GM23338 (cell line): ENCODE results near the gene SASH3. TPM values are rescaled to one million over a fixed set of nuclear protein-coding genes. Genes with fewer than 3 reads are reported as not detected.

ENCODE experiments used
- ATAC-seq: fragments of 200-7000 bp; cut with Tn5 transposase; 3 replicates; pipeline ENCODE4 v1.9.1; 2020
- DNase-seq: peaks from one replicate; pipeline ENCODE4 v3.0.0-alpha.2; 2015; ENCODE audit warnings: low spot score
- H2AFZ ChIP-seq: fragments of 200-600 bp; sonication (generic); 2 replicates; pipeline ENCODE4 v1.8.0; 2016; ENCODE audit warnings: antibody characterized with exemption, mild to moderate bottlenecking, moderate library complexity
- H3F3A ChIP-seq: fragments of 200-600 bp; sonication (generic); replicated peaks from 2 replicates; pipeline ENCODE4 v1.8.0; 2017; ENCODE audit warnings: antibody characterized with exemption, mixed run types, low read depth
- H3K27ac ChIP-seq: fragments of 200-600 bp; sonication (generic); 2 replicates; pipeline ENCODE4 v1.6.1; 2016; ENCODE audit warnings: low read depth
- H3K27me3 ChIP-seq: fragments of 200-600 bp; sonication (generic); 2 replicates; pipeline ENCODE4 v1.8.0; 2016; ENCODE audit warnings: mild to moderate bottlenecking, mixed run types, moderate library complexity; ENCODE audit not compliant: insufficient read depth
- H3K36me3 ChIP-seq: fragments of 200-600 bp; sonication (generic); 2 replicates; pipeline ENCODE4 v1.8.0; 2016; ENCODE audit warnings: mild to moderate bottlenecking; ENCODE audit not compliant: insufficient read depth
- H3K4me1 ChIP-seq: fragments of 200-600 bp; sonication (generic); 2 replicates; pipeline ENCODE4 v1.8.0; 2016; ENCODE audit warnings: mild to moderate bottlenecking, moderate library complexity; ENCODE audit not compliant: insufficient read depth
- H3K4me2 ChIP-seq: fragments of 200-600 bp; sonication (generic); 2 replicates; pipeline ENCODE4 v1.7.1; 2017; ENCODE audit warnings: mixed run types
- H3K4me3 ChIP-seq: fragments of 200-600 bp; sonication (generic); 2 replicates; pipeline ENCODE4 v1.6.1; 2016; ENCODE audit warnings: mixed run types
- H3K79me2 ChIP-seq: fragments of 200-600 bp; sonication (generic); replicated peaks from 2 replicates; pipeline ENCODE4 v1.8.0; 2017; ENCODE audit warnings: mild to moderate bottlenecking; ENCODE audit not compliant: insufficient read depth
- H3K9me2 ChIP-seq: fragments of 200-600 bp; sonication (generic); 2 replicates; pipeline ENCODE4 v1.8.0; 2017; ENCODE audit not compliant: insufficient read depth
- H4K20me1 ChIP-seq: fragments of 200-600 bp; sonication (generic); replicated peaks from 2 replicates; pipeline ENCODE4 v1.8.0; 2017; ENCODE audit warnings: mild to moderate bottlenecking; ENCODE audit not compliant: insufficient read depth
- H3K27ac Mint-ChIP-seq: 2 replicates; pipeline ENCODE4 v1.8.0; 2020; ENCODE audit warnings: inconsistent platforms, mild to moderate bottlenecking, moderate library complexity, mixed read lengths
- H3K27me3 Mint-ChIP-seq: 3 replicates; pipeline ENCODE4 v1.8.0; 2022; ENCODE audit warnings: low read depth, mild to moderate bottlenecking, moderate library complexity, mixed read lengths, inconsistent platforms; ENCODE audit not compliant: insufficient read depth, poor library complexity
- H3K36me3 Mint-ChIP-seq: 3 replicates; pipeline ENCODE4 v1.8.0; 2021; ENCODE audit warnings: low read depth, mild to moderate bottlenecking, inconsistent platforms, moderate library complexity, mixed read lengths
- H3K4me1 Mint-ChIP-seq: 3 replicates; pipeline ENCODE4 v1.8.0; 2020; ENCODE audit warnings: mild to moderate bottlenecking, inconsistent platforms, mixed read lengths
- H3K4me3 Mint-ChIP-seq: 3 replicates; pipeline ENCODE4 v1.8.0; 2021; ENCODE audit warnings: moderate library complexity, mild to moderate bottlenecking, inconsistent platforms, mixed read lengths
- H3K9me3 Mint-ChIP-seq: 3 replicates; pipeline ENCODE4 v1.8.0; 2020; ENCODE audit warnings: moderate library complexity, mild to moderate bottlenecking, inconsistent platforms, mixed read lengths
- CREB1 ChIP-seq: fragments of 250-450 bp; sonication (Bioruptor Pico); IDR thresholded peaks from 2 replicates; pipeline ENCODE4 v1.5.0; 2020; ENCODE audit warnings: low read depth, mild to moderate bottlenecking, moderate library complexity
- EZH2 ChIP-seq: fragments of 200-600 bp; sonication (generic); IDR thresholded peaks from one replicate; pipeline ENCODE4 v1.8.0; 2017; ENCODE audit warnings: antibody characterized with exemption, mild to moderate bottlenecking, low read depth; ENCODE audit not compliant: unreplicated experiment
- EZH2phosphoT487 ChIP-seq: fragments of 200-600 bp; sonication (generic); IDR thresholded peaks from one replicate; pipeline ENCODE4 v1.8.1; 2018; ENCODE audit warnings: antibody characterized with exemption; ENCODE audit not compliant: unreplicated experiment
- NANOG ChIP-seq: IDR thresholded peaks from 2 replicates; pipeline ENCODE4 v1.6.1; 2016; ENCODE audit warnings: antibody characterized with exemption, borderline replicate concordance
- ZNF114 ChIP-seq: fragments of 250-450 bp; sonication (Bioruptor Pico); IDR thresholded peaks from 2 replicates; pipeline ENCODE4 v1.5.0; 2020; ENCODE audit warnings: mild to moderate bottlenecking, moderate library complexity
- polyA plus RNA-seq: library from polyadenylated mRNA; unstranded; fragments of >200 nt; fragmentation: Nextera tagmentation; extraction: Ambion mirVana; gene quantifications from 2 replicates; pipeline ENCODE4 v1.2.1, GENCODE V29; 2016
- total RNA-seq: library from RNA; depleted of rRNA; stranded (reverse); fragments of >200 nt; shearing (Covaris generic); gene quantifications from 2 replicates; pipeline ENCODE4 v1.2.3, GENCODE V29; 2014
- TF ChIP-seq, protein P1 (sequence below), 2 experiments: fragments of 200-600 bp in 1 of 2; sonication (generic) in 1 of 2; conservative IDR thresholded peaks; 2 replicates each; pipeline versions ENCODE4 v1.5.1 to v1.6.1; 2016 to 2017; ENCODE audit warnings: antibody characterized with exemption in 2 of 2, low read depth in 2 of 2, mild to moderate bottlenecking in 2 of 2, moderate library complexity in 1 of 2
- TF ChIP-seq, protein P2 (sequence below): fragments of 250-450 bp; sonication (Bioruptor Pico); IDR thresholded peaks from 2 replicates; pipeline ENCODE4 v1.5.0; 2020; ENCODE audit warnings: mild to moderate bottlenecking, moderate library complexity
- TF ChIP-seq, protein P3 (sequence below): IDR thresholded peaks from 2 replicates; pipeline ENCODE4 v1.6.1; 2016; ENCODE audit warnings: antibody characterized with exemption

SASH3 gene
- total and polyA plus RNA-seq, 2 experiments from 2014 or later: 0.18 TPM; not detected in 1

DNA sequence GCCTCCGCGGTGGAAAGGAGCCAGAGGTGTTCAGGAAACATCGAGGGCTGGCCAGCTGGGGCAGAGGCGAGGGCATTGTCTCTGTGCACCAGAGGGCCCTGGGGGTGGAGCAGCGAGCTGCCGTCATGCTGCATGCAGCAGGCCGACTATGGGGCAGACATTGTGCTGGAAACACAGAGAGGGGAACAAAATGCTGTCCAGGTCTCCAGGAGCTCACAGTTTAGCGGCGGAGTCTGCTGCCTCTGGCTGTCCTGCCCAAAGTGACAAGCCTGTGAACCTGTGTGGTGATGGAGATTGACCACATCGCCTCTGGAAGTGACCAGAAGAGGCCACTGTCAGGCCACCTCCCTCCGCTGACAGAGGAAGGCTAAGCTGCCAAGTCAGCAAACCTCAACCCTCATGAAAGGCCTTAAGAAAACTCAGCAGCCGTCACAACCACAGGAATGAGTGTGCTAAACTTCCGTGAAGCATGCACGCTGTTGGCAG, 20.1 kb upstream of the SASH3 start:
- Mint-ChIP-seq H3K4me1 (peaks cover 6% of the 10 kb centered on the region; the same call in 2 of the 3 replicates), H3K27me3 (peaks cover 8% of the 10 kb centered on the region), H3K27ac (no peak overlapping the region), H3K4me3 (no peak overlapping the region), H3K36me3 (no peaks in the 10 kb centered on the region), H3K9me3 (no peaks in the 10 kb centered on the region)
- no peaks in the 10 kb centered on the region for H3K79me2 ChIP-seq
- no peaks in the 10 kb centered on the region for H3K4me1 ChIP-seq
- H3K4me2 ChIP-seq: no peak overlapping the region
- H3K9me2 ChIP-seq: no peaks in the 10 kb centered on the region
- H3K36me3 ChIP-seq: no peaks in the 10 kb centered on the region
- ATAC-seq: peak; percentile 26
- no peak overlapping the region for H3K27ac ChIP-seq
- no peak overlapping the region for H2AFZ ChIP-seq
- no peaks in the 10 kb centered on the region for H3F3A ChIP-seq
- peak; percentile 2 for DNase-seq
- no peaks in the 10 kb centered on the region for H3K27me3 ChIP-seq
- H4K20me1 ChIP-seq: no peaks in the 10 kb centered on the region
- TF ChIP-seq, protein P1, sequence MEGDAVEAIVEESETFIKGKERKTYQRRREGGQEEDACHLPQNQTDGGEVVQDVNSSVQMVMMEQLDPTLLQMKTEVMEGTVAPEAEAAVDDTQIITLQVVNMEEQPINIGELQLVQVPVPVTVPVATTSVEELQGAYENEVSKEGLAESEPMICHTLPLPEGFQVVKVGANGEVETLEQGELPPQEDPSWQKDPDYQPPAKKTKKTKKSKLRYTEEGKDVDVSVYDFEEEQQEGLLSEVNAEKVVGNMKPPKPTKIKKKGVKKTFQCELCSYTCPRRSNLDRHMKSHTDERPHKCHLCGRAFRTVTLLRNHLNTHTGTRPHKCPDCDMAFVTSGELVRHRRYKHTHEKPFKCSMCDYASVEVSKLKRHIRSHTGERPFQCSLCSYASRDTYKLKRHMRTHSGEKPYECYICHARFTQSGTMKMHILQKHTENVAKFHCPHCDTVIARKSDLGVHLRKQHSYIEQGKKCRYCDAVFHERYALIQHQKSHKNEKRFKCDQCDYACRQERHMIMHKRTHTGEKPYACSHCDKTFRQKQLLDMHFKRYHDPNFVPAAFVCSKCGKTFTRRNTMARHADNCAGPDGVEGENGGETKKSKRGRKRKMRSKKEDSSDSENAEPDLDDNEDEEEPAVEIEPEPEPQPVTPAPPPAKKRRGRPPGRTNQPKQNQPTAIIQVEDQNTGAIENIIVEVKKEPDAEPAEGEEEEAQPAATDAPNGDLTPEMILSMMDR (conservative IDR thresholded peaks at IDR 0.05; ENCODE audit: low read depth in 2 of 2): no peak
- TF ChIP-seq, protein P2, sequence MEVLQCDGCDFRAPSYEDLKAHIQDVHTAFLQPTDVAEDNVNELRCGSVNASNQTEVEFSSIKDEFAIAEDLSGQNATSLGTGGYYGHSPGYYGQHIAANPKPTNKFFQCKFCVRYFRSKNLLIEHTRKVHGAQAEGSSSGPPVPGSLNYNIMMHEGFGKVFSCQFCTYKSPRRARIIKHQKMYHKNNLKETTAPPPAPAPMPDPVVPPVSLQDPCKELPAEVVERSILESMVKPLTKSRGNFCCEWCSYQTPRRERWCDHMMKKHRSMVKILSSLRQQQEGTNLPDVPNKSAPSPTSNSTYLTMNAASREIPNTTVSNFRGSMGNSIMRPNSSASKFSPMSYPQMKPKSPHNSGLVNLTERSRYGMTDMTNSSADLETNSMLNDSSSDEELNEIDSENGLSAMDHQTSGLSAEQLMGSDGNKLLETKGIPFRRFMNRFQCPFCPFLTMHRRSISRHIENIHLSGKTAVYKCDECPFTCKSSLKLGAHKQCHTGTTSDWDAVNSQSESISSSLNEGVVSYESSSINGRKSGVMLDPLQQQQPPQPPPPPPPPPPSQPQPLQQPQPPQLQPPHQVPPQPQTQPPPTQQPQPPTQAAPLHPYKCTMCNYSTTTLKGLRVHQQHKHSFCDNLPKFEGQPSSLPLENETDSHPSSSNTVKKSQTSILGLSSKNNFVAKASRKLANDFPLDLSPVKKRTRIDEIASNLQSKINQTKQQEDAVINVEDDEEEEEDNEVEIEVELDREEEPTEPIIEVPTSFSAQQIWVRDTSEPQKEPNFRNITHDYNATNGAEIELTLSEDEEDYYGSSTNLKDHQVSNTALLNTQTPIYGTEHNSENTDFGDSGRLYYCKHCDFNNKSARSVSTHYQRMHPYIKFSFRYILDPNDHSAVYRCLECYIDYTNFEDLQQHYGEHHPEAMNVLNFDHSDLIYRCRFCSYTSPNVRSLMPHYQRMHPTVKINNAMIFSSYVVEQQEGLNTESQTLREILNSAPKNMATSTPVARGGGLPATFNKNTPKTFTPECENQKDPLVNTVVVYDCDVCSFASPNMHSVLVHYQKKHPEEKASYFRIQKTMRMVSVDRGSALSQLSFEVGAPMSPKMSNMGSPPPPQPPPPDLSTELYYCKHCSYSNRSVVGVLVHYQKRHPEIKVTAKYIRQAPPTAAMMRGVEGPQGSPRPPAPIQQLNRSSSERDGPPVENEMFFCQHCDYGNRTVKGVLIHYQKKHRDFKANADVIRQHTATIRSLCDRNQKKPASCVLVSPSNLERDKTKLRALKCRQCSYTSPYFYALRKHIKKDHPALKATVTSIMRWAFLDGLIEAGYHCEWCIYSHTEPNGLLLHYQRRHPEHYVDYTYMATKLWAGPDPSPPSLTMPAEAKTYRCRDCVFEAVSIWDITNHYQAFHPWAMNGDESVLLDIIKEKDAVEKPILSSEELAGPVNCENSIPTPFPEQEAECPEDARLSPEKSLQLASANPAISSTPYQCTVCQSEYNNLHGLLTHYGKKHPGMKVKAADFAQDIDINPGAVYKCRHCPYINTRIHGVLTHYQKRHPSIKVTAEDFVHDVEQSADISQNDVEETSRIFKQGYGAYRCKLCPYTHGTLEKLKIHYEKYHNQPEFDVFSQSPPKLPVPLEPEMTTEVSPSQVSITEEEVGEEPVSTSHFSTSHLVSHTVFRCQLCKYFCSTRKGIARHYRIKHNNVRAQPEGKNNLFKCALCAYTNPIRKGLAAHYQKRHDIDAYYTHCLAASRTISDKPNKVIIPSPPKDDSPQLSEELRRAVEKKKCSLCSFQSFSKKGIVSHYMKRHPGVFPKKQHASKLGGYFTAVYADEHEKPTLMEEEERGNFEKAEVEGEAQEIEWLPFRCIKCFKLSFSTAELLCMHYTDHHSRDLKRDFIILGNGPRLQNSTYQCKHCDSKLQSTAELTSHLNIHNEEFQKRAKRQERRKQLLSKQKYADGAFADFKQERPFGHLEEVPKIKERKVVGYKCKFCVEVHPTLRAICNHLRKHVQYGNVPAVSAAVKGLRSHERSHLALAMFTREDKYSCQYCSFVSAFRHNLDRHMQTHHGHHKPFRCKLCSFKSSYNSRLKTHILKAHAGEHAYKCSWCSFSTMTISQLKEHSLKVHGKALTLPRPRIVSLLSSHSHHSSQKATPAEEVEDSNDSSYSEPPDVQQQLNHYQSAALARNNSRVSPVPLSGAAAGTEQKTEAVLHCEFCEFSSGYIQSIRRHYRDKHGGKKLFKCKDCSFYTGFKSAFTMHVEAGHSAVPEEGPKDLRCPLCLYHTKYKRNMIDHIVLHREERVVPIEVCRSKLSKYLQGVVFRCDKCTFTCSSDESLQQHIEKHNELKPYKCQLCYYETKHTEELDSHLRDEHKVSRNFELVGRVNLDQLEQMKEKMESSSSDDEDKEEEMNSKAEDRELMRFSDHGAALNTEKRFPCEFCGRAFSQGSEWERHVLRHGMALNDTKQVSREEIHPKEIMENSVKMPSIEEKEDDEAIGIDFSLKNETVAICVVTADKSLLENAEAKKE (CRISPR knock-in tag): no peak
- no peak for TF ChIP-seq ZNF114
- TF ChIP-seq CREB1 (CRISPR knock-in tag): no peak
- TF ChIP-seq EZH2phosphoT487: no peak
- no peak for TF ChIP-seq NANOG
- no peak for TF ChIP-seq EZH2
- TF ChIP-seq, protein P3, sequence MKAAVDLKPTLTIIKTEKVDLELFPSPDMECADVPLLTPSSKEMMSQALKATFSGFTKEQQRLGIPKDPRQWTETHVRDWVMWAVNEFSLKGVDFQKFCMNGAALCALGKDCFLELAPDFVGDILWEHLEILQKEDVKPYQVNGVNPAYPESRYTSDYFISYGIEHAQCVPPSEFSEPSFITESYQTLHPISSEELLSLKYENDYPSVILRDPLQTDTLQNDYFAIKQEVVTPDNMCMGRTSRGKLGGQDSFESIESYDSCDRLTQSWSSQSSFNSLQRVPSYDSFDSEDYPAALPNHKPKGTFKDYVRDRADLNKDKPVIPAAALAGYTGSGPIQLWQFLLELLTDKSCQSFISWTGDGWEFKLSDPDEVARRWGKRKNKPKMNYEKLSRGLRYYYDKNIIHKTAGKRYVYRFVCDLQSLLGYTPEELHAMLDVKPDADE: no peak
- no peak overlapping the region for H3K4me3 ChIP-seq
